HG03469 (cell line): ENCODE measurements around the gene TNK1.
"Not testable (repeated sequence)": the region's sequence is repeated elsewhere in the genome, so short reads cannot be mapped to it uniquely, and the experiment has no call there.

Source experiments
- ATAC-seq: cut with Tn5 transposase; IDR thresholded peaks from one replicate; pipeline ENCODE4 v1.9.1; 2021; ENCODE audit warnings: mild to moderate bottlenecking, moderate library complexity, moderate number of reproducible peaks; ENCODE audit not compliant: unreplicated experiment

TNK1 gene

GRCh38 chr17:7354262-7354843, 26.5 kb upstream of the TNK1 start:
- no peak for ATAC-seq

GRCh38 chr17:7355053-7355452, 25.8 kb upstream of the TNK1 start, which contains the start of gene TMEM95:
TSS of gene TMEM95 (plus strand) at chr17:7355156. CDS start at chr17:7355205, 49 bp downstream.
- no peak for ATAC-seq

- no peak for ATAC-seq
Measured at GRCh38 chr17:7355573-7355972, 25.3 kb upstream of the TNK1 start.

- ATAC-seq, result no peak
Measured at GRCh38 chr17:7356072-7356549, 24.8 kb upstream of the TNK1 start.

- ATAC-seq, result no peak
Measured at GRCh38 chr17:7356756-7357155, 24.1 kb upstream of the TNK1 start.

GRCh38 chr17:7357381-7357780, 23.5 kb upstream of the TNK1 start:
- no peak for ATAC-seq

GRCh38 chr17:7361906-7362305, 19.0 kb upstream of the TNK1 start:
- no peak for ATAC-seq

- ATAC-seq, result no peak
Measured at GRCh38 chr17:7363311-7363710, 17.6 kb upstream of the TNK1 start.

GRCh38 chr17:7365963-7366362, 14.9 kb upstream of the TNK1 start:
- ATAC-seq, result not testable (repeated sequence)

GRCh38 chr17:7367083-7367482, 13.8 kb upstream of the TNK1 start:
- ATAC-seq, result no peak

GRCh38 chr17:7367918-7368598, 12.8 kb upstream of the TNK1 start:
- no peak for ATAC-seq

- not testable (repeated sequence) for ATAC-seq
Measured at GRCh38 chr17:7368599-7368994, 12.3 kb upstream of the TNK1 start.

- no peak for ATAC-seq
Measured at GRCh38 chr17:7369825-7370224, 11.1 kb upstream of the TNK1 start.

GRCh38 chr17:7370853-7371252, 10.0 kb upstream of the TNK1 start:
- no peak for ATAC-seq

- ATAC-seq, result no peak
Measured at GRCh38 chr17:7374353-7374752, 6.5 kb upstream of the TNK1 start.

GRCh38 chr17:7379134-7379533, 1.8 kb upstream of the TNK1 start:
- no peak for ATAC-seq

GRCh38 chr17:7380321-7380720, 568 bp upstream of the TNK1 start:
- no peak for ATAC-seq

GRCh38 chr17:7382901-7383300, 2.0 kb downstream of the TNK1 start:
- ATAC-seq, result no peak

GRCh38 chr17:7383371-7383741, 2.5 kb downstream of the TNK1 start:
- no peak for ATAC-seq

- ATAC-seq, result no peak
Measured at GRCh38 chr17:7383742-7384488, 3.0 kb downstream of the TNK1 start.

- ATAC-seq, result no peak
Measured at GRCh38 chr17:7384489-7385081, 3.7 kb downstream of the TNK1 start.

- ATAC-seq, result no peak
Measured at GRCh38 chr17:7388856-7389255, 8.0 kb downstream of the TNK1 start.
